Pancreas (tissue), 10 donors: Measurements from ENCODE around the gene EPM2AIP1. TPM values are rescaled to one million over a fixed set of nuclear protein-coding genes. Genes with fewer than 3 reads are reported as not detected.

Experiments used
- ATAC-seq, 4 donors: fragments of 200-7000 bp; cut with Tn5 transposase; one replicate each; pipeline versions ENCODE4 v1.8.0 to v1.9.1; 2020; ENCODE audit warnings: mild to moderate bottlenecking in 4 of 4, moderate library complexity in 4 of 4
- DNase-seq, 6 donors: peaks; one replicate each; pipeline ENCODE4 v3.0.0-alpha.2; 2020
- FAIRE-seq: peaks from 2 replicates; lab custom pipeline; 2012; peaks lifted over from hg19 to GRCh38; lab: Jason Lieb, UNC
- H3K27ac ChIP-seq, 4 donors: fragments of 200-600 bp; sonication (generic); 1 replicate in 3 of 4; 2 replicates in 1 of 4; pipeline versions ENCODE4 v1.5.0 to v1.8.0; 2020
- H3K27me3 ChIP-seq, 4 donors: fragments of 200-600 bp; one replicate each; pipeline ENCODE4 v1.8.0; 2021
- H3K36me3 ChIP-seq, 3 donors: fragments of 200-600 bp; sonication (generic) in 1 of 3; one replicate each; pipeline versions ENCODE4 v1.5.0 to v1.8.0; 2020 to 2021
- H3K4me1 ChIP-seq, 3 donors: fragments of 200-600 bp; one replicate each; pipeline ENCODE4 v1.8.0; 2021
- H3K4me3 ChIP-seq, 4 donors: fragments of 200-600 bp; sonication (generic) in 2 of 4; one replicate each; pipeline versions ENCODE4 v1.5.0 to v1.8.0; 2020 to 2021
- H3K9me3 ChIP-seq, 4 donors: fragments of 200-600 bp; one replicate each; pipeline ENCODE4 v1.8.0; 2021
- CTCF ChIP-seq, 4 donors: fragments of 200-600 bp; sonication (generic) in 3 of 4; IDR thresholded peaks; one replicate each; pipeline versions ENCODE4 v1.5.0 to v1.8.0; 2021; ENCODE audit warnings: antibody characterized with exemption in 4 of 4
- WGBS, 2 donors: extraction: QIAGEN DNeasy Blood & Tissue Kit; methylation state at CpG; one replicate each; pipeline ENCODE4 v1.1.7; 2013; 5-methylcytosine and 5-hydroxymethylcytosine counted together
- intact Hi-C, 3 donors: fragments of 100-400 bp; cut with DNase I; formaldehyde crosslinking; loops; one replicate each; pipeline versions ENCODE4 v1.11.1 to v1.14.2; 2022
- polyA plus RNA-seq, 2 donors: library from polyadenylated mRNA; stranded (reverse); fragments of 200-250 nt; gene quantifications; one replicate each; pipeline ENCODE4 v1.2.3, GENCODE V29; 2013
- total RNA-seq, 6 donors: library from RNA; stranded (reverse); fragmentation: NEBNext Ultra II Directional in 4 of 6; extraction: Animal tissue kit (Norgen Biotek cat#: 25700) in 4 of 6; gene quantifications; one replicate each; pipeline versions ENCODE4 v1.2.1 to v1.2.4, GENCODE V29; 2021 to 2023
- donor health status: healthy with polysubstance abuse.
- donor health status: DM: no; HTN: no; CAD: no; lungs with moderate emphysema.
- donor health status: DM: no; HTN: no; CAD: no.
- donor health status: control.
- donor health status: control.
- donor health status: Bipolar disorder and iron deficiency.
- donor health status: DM: yes; HTN: yes; CAD: no.
- donor health status: DM: no; HTN: no; CAD: no.
- donor health status: DM: no; HTN: no; CAD: no.
- donor health status: DM: yes; HTN: yes; CAD: no.

The EPM2AIP1 gene
- total and polyA plus RNA-seq, 8 donors = 2.9 to 8.7 (median 6.2) TPM

DNA sequence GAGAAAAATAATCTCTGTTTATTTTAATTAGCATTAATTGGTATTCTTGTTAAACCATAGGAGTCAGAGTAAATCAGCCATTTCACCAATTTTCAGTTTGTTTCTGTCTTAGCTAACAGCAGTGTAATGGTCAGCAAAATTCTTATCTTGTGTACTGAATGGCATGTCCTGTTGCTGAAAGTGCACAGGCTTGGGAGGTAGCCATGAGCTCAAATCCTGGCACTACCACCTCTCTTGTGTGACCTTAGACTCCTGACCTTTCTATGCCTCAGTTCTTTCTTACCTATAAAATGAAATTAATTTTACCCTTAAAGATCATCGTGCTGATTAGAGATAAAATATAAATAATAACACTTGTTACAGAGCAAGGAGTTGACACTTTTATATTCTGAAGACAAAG is 36.2 kb upstream of the EPM2AIP1 start:
- DNase-seq = no peak
- Histone ChIP-seq H3K36me3 (peaks cover 0 to 13% (median 12%) of the 10 kb centered on the region in 3 donors), H3K27me3 (no peaks in the 10 kb centered on the region), H3K4me1 (no peaks in the 10 kb centered on the region), H3K9me3 (no peaks in the 10 kb centered on the region), H3K4me3 (no peak overlapping the region), H3K27ac (no peak overlapping the region)
- no peak for TF ChIP-seq CTCF (IDR thresholded peaks at IDR 0.05)
- 70 to 86% methylated on average over 1 of the region's 1 CpG for WGBS, 2 donors
- intact Hi-C loops = loop anchor here in 1 of 3 donors (10.0 kb wide), 1 partner anchor 186 kb away; no protein-coding TSS in a partner anchor
- no peak for ATAC-seq
- no peak for FAIRE-seq

- 28 to 46% methylated on average over 1 of the region's 1 CpG for WGBS, 2 donors
- H3K27ac ChIP-seq = no peak overlapping the region
- no peaks in the 10 kb centered on the region for H3K4me1 ChIP-seq
- intact Hi-C loops = loop anchor here in 1 of 3 donors (10.0 kb wide), 1 partner anchor 186 kb away; no protein-coding TSS in a partner anchor
- no peaks in the 10 kb centered on the region for H3K9me3 ChIP-seq
- peaks cover 0 to 14% (median 13%) of the 10 kb centered on the region in 3 donors for H3K36me3 ChIP-seq
- DNase-seq (peak in 3 of 6 donors; percentile 13 to 39 (median 24)), FAIRE-seq (no peak), ATAC-seq (peak in 1 of 4 donors; percentile 64)
- TF ChIP-seq CTCF (IDR thresholded peaks at IDR 0.05) = no peak
- no peaks in the 10 kb centered on the region for H3K27me3 ChIP-seq
- no peak overlapping the region for H3K4me3 ChIP-seq
Observed at GRCh38 chr3:37028329-37028728, 35.4 kb upstream of the EPM2AIP1 start.

- Histone ChIP-seq H3K4me1 (no peaks in the 10 kb centered on the region), H3K4me3 (no peak overlapping the region), H3K27ac (no peak overlapping the region), H3K27me3 (no peaks in the 10 kb centered on the region), H3K36me3 (peaks cover 1 to 21% (median 19%) of the 10 kb centered on the region in 3 donors), H3K9me3 (no peaks in the 10 kb centered on the region)
- no peak for FAIRE-seq
- no peak for DNase-seq
- no peak for TF ChIP-seq CTCF (IDR thresholded peaks at IDR 0.05)
- no peak for ATAC-seq
- intact Hi-C loops = loop anchor here in 1 of 3 donors (10.0 kb wide), 1 partner anchor 188 kb away; no protein-coding TSS in a partner anchor
- WGBS, 2 donors = 93 to 95% methylated on average over 5 of the region's 5 CpGs
Observed at GRCh38 chr3:37026851-37027250, 33.9 kb upstream of the EPM2AIP1 start.

DNA sequence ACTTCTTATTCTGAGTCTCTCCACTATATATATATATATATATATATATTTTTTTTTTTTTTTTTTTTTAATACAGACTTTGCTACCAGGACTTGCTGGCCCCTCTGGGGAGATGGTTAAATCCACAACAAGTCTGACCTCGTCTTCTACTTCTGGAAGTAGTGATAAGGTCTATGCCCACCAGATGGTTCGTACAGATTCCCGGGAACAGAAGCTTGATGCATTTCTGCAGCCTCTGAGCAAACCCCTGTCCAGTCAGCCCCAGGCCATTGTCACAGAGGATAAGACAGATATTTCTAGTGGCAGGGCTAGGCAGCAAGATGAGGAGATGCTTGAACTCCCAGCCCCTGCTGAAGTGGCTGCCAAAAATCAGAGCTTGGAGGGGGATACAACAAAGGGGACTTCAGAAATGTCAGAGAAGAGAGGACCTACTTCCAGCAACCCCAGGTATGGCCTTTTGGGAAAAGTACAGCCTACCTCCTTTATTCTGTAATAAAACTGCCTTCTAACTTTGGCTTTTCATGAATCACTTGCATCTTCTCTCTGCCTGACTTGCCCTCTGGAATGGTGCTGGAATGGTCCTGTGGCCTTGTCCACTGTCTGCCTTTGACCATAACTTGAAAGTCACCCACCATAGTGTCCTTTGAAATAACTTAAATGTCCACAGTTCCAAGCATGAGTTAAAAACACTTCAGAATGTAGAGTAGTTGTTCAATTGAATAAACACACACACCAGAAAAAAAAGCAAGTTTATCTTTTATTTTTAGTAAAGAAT is 32.8 kb upstream of the EPM2AIP1 start:
- Histone ChIP-seq H3K27ac (no peak overlapping the region), H3K27me3 (no peaks in the 10 kb centered on the region), H3K9me3 (no peaks in the 10 kb centered on the region), H3K4me3 (no peak overlapping the region), H3K36me3 (peaks cover 6 to 29% (median 21%) of the 10 kb centered on the region in 3 donors), H3K4me1 (no peaks in the 10 kb centered on the region)
- no peak for ATAC-seq
- DNase-seq = no peak
- FAIRE-seq = no peak
- intact Hi-C loops = loop anchor here in 1 of 3 donors (10.0 kb wide), 1 partner anchor 189 kb away; no protein-coding TSS in a partner anchor
- WGBS, 2 donors = 96 to 97% methylated on average over 3 of the region's 3 CpGs
- TF ChIP-seq CTCF (IDR thresholded peaks at IDR 0.05) = no peak
